Measurements from ENCODE around the gene CXADR.

Gene CXADR

GRCh38 chr21:17612565-17613241, 99.9 kb downstream of the CXADR start, which contains the start of gene BTG3:
BTG3 (minus strand) TSS chr21:17612901; CDS start chr21:17609144, 3,757 bp downstream.
- Histone ChIP-seq H3K4me1 (ENCODE audit: control insufficient read depth, insufficient read depth, low read length) (0 out of 2 replicates have a peak, but pooled peaks cover 2% of the 10 kb centered on the region), H3K27me3 (ENCODE audit: control insufficient read depth, insufficient read depth, low read length) (no peaks in the 10 kb centered on the region), H3K36me3 (ENCODE audit: control insufficient read depth, insufficient read depth, low read length) (0 out of 2 replicates have a peak, but pooled peaks cover 4% of the 10 kb centered on the region), H3K4me3 (ENCODE audit: low read length) (peak within 1 kb of the TSS; percentile 90), H3K27ac (ENCODE audit: low read length) (no peak within 1 kb of the TSS), H3K9me3 (ENCODE audit: control insufficient read depth, insufficient read depth, low read length) (no peaks in the 10 kb centered on the region)
- DNase-seq (ENCODE audit: low read depth, low spot score), result peak; percentile 25
- WGBS (ENCODE audit: insufficient coverage, insufficient read length), result no CpG with 5 or more reads among the region's 102 CpGs

GRCh38 chr21:17613242-17613676, 100.4 kb downstream of the CXADR start:
- DNase-seq (ENCODE audit: low read depth, low spot score), result no peak
- no peaks in the 10 kb centered on the region for H3K36me3 ChIP-seq (ENCODE audit: control insufficient read depth, insufficient read depth, low read length)
- H3K4me1 ChIP-seq (ENCODE audit: control insufficient read depth, insufficient read depth, low read length), result 0 out of 2 replicates have a peak, but pooled peaks cover 2% of the 10 kb centered on the region
- no peaks in the 10 kb centered on the region for H3K27me3 ChIP-seq (ENCODE audit: control insufficient read depth, insufficient read depth, low read length)
- H3K9me3 ChIP-seq (ENCODE audit: control insufficient read depth, insufficient read depth, low read length), result no peaks in the 10 kb centered on the region
- peak overlapping the region; percentile 90; the same call in 1 of the 2 replicates for H3K4me3 ChIP-seq (ENCODE audit: low read length)
- no CpG with 5 or more reads among the region's 16 CpGs for WGBS (ENCODE audit: insufficient coverage, insufficient read length)
- H3K27ac ChIP-seq (ENCODE audit: low read length), result no peak overlapping the region

GRCh38 chr21:17616831-17617230, 104.0 kb downstream of the CXADR start:
- Histone ChIP-seq H3K27ac (ENCODE audit: low read length) (no peak overlapping the region), H3K4me3 (ENCODE audit: low read length) (no peak overlapping the region), H3K9me3 (ENCODE audit: control insufficient read depth, insufficient read depth, low read length) (no peaks in the 10 kb centered on the region), H3K4me1 (ENCODE audit: control insufficient read depth, insufficient read depth, low read length) (0 out of 2 replicates have a peak, but pooled peaks cover 1% of the 10 kb centered on the region), H3K36me3 (ENCODE audit: control insufficient read depth, insufficient read depth, low read length) (no peaks in the 10 kb centered on the region), H3K27me3 (ENCODE audit: control insufficient read depth, insufficient read depth, low read length) (no peaks in the 10 kb centered on the region)
- DNase-seq (ENCODE audit: low read depth, low spot score), result no peak
- no CpG with 5 or more reads among the region's 1 CpG for WGBS (ENCODE audit: insufficient coverage, insufficient read length)

GRCh38 chr21:17622018-17622417, 109.2 kb downstream of the CXADR start:
- Histone ChIP-seq H3K4me1 (ENCODE audit: control insufficient read depth, insufficient read depth, low read length) (no peaks in the 10 kb centered on the region), H3K9me3 (ENCODE audit: control insufficient read depth, insufficient read depth, low read length) (no peaks in the 10 kb centered on the region), H3K36me3 (ENCODE audit: control insufficient read depth, insufficient read depth, low read length) (no peaks in the 10 kb centered on the region), H3K27me3 (ENCODE audit: control insufficient read depth, insufficient read depth, low read length) (no peaks in the 10 kb centered on the region), H3K27ac (ENCODE audit: low read length) (no peak overlapping the region), H3K4me3 (ENCODE audit: low read length) (no peak overlapping the region)
- no CpG with 5 or more reads among the region's 2 CpGs for WGBS (ENCODE audit: insufficient coverage, insufficient read length)
- DNase-seq (ENCODE audit: low read depth, low spot score), result no peak

- no peak overlapping the region for H3K4me3 ChIP-seq (ENCODE audit: low read length)
- no peaks in the 10 kb centered on the region for H3K9me3 ChIP-seq (ENCODE audit: control insufficient read depth, insufficient read depth, low read length)
- H3K4me1 ChIP-seq (ENCODE audit: control insufficient read depth, insufficient read depth, low read length), result no peaks in the 10 kb centered on the region
- H3K36me3 ChIP-seq (ENCODE audit: control insufficient read depth, insufficient read depth, low read length), result no peaks in the 10 kb centered on the region
- H3K27me3 ChIP-seq (ENCODE audit: control insufficient read depth, insufficient read depth, low read length), result no peaks in the 10 kb centered on the region
- H3K27ac ChIP-seq (ENCODE audit: low read length), result no peak overlapping the region
- DNase-seq (ENCODE audit: low read depth, low spot score), result no peak
- WGBS (ENCODE audit: insufficient coverage, insufficient read length), result no CpG with 5 or more reads among the region's 4 CpGs
Observed at GRCh38 chr21:17631195-17631594, 118.4 kb downstream of the CXADR start.

GRCh38 chr21:17636711-17637110, 123.9 kb downstream of the CXADR start:
- Histone ChIP-seq H3K27me3 (ENCODE audit: control insufficient read depth, insufficient read depth, low read length) (no peaks in the 10 kb centered on the region), H3K27ac (ENCODE audit: low read length) (no peak overlapping the region), H3K9me3 (ENCODE audit: control insufficient read depth, insufficient read depth, low read length) (no peaks in the 10 kb centered on the region), H3K4me3 (ENCODE audit: low read length) (no peak overlapping the region), H3K4me1 (ENCODE audit: control insufficient read depth, insufficient read depth, low read length) (no peaks in the 10 kb centered on the region), H3K36me3 (ENCODE audit: control insufficient read depth, insufficient read depth, low read length) (no peaks in the 10 kb centered on the region)
- DNase-seq (ENCODE audit: low read depth, low spot score), result no peak
- WGBS (ENCODE audit: insufficient coverage, insufficient read length), result no CpG with 5 or more reads among the region's 4 CpGs

GRCh38 chr21:17640821-17641220, 128.0 kb downstream of the CXADR start:
- H3K27me3 ChIP-seq (ENCODE audit: control insufficient read depth, insufficient read depth, low read length), result no peaks in the 10 kb centered on the region
- no CpG with 5 or more reads among the region's 2 CpGs for WGBS (ENCODE audit: insufficient coverage, insufficient read length)
- no peak for DNase-seq (ENCODE audit: low read depth, low spot score)
- no peaks in the 10 kb centered on the region for H3K9me3 ChIP-seq (ENCODE audit: control insufficient read depth, insufficient read depth, low read length)
- H3K36me3 ChIP-seq (ENCODE audit: control insufficient read depth, insufficient read depth, low read length), result no peaks in the 10 kb centered on the region
- H3K27ac ChIP-seq (ENCODE audit: low read length), result no peak overlapping the region
- no peak overlapping the region for H3K4me3 ChIP-seq (ENCODE audit: low read length)
- H3K4me1 ChIP-seq (ENCODE audit: control insufficient read depth, insufficient read depth, low read length), result no peaks in the 10 kb centered on the region

Measured in iPS DF 6.9 (cell line).